DOHH2 (cell line): ENCODE data around the gene SIGLEC11.

Experiments
- CTCF ChIP-seq: fragments of 200-600 bp; sonication (generic); IDR thresholded peaks from one replicate; pipeline ENCODE4 v1.5.1; 2014; ENCODE audit warnings: antibody characterized with exemption, mild to moderate bottlenecking, low read depth, low read length; ENCODE audit not compliant: poor library complexity, severe bottlenecking
- EZH2phosphoT487 ChIP-seq: fragments of 200-600 bp; sonication (generic); IDR thresholded peaks from 2 replicates; pipeline ENCODE4 v1.6.1; 2017; ENCODE audit warnings: borderline replicate concordance, mild to moderate bottlenecking, antibody characterized with exemption, low read length, moderate library complexity, mixed read lengths

DNA sequence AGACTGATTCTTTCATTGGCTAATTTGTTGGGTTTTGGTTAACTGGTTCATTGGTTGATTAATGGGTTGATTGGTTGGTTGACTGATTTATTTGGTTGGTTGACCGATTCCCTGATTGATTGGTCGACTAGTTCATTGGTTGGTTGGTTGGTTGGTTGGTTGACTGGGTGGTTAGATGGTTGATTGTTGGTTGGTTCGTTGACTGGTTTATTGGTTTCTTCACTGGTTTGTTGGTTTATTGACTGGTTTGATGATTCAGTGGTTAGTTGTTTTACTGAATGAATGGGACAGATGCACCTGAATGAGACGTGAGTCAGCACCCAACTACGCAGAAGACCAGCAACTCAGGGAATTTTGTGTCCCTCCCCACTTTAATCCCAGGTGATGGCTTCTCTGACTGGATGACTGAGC, 28.9 kb downstream of the SIGLEC11 start:
- TF ChIP-seq CTCF (no peak), EZH2phosphoT487 (no peak)
